GM19025 (cell line): ENCODE results near the gene ROMO1.
A peak's percentile ranks its signal among the peaks of the same experiment; 100 is the strongest.

Source experiments
- ATAC-seq: cut with Tn5 transposase; IDR thresholded peaks from one replicate; pipeline ENCODE4 v1.9.1; 2021; ENCODE audit warnings: mild to moderate bottlenecking, low read depth, moderate library complexity; ENCODE audit not compliant: unreplicated experiment

ROMO1 gene

DNA sequence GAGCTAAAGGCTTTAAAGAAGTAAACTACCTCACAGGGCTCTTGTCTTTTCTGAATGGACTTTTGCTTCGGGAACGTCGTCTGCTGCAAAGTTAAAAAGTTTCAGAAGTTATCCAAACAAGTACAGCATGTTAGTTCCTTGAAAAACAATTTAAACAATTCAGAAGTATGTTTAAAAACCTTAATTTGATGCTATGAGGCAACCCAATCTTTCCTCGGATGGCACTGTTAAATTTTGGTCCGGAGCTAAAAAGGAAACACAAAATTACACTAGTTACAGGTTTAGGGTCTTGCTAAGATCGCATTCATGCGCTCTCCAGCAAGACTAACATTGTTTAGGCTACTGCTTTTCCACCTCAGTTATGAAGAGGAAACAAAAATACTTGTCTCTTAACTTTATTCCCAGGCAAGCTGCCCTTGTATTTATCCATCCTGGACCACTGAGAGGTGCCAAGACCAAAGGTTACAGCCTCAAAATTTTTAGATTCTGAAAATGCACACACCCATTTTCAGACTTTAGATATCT is 30.1 kb downstream of the ROMO1 start:
- ATAC-seq: no peak

DNA sequence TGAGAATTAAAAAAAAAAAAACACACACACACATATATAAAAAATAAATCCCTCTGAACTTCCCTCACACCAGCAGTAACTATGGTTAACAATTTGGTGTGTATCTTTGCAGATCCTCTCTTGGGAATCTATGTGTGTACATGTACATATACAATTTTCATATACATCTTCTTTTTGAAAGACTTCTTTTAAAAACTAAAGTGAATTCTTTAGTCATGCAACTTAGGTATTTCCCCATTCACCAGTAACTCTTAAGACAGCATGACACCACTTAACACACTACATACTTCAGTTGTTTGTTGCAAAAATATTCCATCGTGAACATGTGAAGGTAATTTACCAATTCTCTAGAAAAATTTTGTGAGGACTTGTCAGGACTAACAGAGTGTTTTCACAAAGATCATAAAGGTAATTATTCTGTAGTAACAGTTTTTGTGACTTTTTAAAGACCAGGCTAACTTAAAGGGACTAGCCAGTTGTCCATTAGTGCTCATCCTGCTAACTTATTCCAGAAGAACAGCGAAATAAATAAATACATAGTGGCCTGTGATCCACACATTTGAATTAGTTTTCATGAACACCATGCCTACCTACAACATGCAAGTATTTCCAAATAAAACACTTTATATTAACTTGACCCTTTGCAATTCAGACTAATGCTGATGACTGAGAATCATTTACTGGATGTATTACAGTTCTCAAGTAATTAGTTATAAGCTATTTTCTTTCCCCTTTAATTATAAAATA is 30.8 kb downstream of the ROMO1 start:
- no peak for ATAC-seq

DNA sequence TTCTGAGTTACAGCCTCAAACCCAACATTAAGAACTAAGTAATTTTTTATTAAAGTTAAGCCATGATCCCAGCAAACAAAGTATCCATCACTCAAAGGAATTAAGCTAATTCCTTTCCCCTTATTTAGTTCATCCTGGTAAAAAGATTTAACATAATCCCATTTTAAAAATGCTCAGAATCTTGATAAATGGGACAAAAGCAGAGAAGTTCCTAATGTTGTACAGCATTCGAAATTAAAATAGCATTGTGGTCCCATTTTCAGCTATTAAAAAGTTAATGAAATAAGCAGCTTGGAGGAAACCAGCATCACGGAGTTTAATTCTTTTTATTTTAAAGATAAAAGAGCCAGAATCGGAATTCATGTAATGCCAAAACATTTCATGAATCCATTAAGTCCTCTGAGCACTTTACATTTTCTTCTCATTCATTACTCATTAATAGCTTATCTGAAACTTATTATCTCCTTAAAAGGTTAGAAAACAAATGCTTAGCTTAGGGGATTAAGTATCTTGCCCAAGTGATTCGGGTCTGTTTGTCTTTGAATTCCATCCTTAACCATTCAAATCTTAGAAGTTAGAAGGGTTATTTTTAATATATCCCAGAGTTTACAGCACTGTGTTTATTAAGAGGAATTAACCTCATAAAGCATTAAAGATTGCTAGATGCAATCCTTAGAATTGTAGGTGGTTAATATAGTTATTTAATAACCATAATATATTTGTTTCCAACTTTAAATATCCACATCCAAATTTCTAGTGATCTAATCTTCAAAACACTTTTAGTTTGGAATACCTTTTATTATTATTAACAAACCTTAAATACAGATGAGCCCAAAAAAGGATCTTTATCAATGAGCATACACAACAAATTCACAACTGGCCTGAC is 31.6 kb downstream of the ROMO1 start:
- no peak for ATAC-seq

DNA sequence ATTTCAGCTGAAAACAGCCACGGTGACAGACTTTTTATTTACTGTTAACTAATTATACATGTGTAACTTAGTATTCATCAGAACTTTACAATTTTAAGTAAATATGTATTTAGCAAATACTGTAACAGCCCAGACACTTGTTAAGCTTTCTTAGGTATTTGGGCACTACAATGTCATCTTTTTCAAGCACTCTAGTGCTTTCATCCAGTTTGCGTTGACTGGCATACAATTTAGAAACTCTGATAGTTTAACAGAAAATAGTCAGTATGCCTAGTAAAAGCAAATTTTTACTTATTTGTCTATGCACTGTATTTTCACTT is 32.2 kb downstream of the ROMO1 start:
- no peak for ATAC-seq

DNA sequence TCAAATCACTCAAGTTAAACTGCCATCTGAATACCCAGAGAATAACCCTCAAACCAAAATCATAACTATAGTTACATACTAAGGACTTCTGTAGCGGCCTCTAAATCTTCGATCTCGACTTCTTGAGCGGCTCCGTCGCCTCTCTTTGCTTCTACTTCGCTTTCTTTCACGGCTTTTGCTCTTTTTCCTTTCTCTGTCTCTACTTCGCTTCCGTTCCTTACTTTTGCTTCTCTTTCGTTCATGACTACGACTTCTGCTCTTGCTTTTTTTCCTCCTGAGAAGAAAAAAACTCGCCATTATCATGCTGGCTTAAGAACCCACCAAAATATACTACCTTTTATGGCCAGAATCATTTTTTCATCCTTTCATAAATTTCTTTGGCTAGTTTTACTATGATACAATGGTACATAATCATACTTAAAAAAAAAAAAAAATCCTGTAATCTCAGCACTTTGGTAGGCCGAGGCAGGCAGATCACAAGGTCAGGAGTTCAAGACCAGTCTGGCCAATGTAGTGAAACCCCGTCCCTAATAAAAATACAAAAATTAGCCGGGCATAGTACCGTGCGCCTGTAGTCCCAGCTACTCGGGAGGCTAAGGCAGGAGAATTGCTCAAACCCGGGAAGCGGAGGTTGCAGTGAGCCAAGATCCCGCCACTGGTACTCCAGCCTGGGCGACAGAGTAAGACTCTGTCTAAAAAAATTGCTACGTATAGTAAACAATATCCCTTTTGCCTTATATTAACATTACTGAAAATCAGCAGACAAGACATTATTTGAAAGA is 32.8 kb downstream of the ROMO1 start:
- no peak for ATAC-seq

DNA sequence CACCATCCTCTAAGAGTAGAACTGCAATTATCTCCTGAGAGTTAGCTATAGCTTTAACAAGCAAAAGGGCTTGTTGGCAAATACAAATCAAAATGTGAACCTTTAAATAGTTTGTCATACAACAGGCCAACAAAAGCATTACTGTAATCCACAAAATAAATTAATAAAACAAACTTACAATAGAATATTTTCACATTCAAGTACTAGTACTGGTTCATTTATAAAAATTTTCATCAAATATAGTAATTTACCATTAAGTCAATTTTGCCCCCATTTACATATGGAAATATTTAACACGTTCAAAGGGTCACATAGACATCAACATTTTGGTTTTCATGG is 33.4 kb downstream of the ROMO1 start:
- ATAC-seq: no peak

DNA sequence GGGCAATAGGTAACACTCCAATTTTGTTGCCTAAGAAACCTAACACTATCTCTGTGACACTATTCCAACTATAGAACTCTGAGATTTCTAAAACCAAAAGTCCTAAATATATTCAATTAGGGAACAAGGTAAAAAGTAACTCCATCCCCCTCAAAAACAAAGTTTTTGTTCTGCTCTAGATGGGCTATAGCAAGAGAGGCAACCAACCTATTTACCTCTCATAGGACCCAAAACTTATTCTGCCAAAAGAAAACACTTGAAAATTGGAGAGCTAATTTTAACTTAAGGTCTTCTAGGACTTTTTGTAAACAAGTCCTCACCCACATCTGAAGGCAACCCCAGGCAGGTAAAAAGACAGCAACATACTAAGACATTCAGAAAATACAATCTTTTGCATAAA is 35.2 kb downstream of the ROMO1 start:
- ATAC-seq: no peak

DNA sequence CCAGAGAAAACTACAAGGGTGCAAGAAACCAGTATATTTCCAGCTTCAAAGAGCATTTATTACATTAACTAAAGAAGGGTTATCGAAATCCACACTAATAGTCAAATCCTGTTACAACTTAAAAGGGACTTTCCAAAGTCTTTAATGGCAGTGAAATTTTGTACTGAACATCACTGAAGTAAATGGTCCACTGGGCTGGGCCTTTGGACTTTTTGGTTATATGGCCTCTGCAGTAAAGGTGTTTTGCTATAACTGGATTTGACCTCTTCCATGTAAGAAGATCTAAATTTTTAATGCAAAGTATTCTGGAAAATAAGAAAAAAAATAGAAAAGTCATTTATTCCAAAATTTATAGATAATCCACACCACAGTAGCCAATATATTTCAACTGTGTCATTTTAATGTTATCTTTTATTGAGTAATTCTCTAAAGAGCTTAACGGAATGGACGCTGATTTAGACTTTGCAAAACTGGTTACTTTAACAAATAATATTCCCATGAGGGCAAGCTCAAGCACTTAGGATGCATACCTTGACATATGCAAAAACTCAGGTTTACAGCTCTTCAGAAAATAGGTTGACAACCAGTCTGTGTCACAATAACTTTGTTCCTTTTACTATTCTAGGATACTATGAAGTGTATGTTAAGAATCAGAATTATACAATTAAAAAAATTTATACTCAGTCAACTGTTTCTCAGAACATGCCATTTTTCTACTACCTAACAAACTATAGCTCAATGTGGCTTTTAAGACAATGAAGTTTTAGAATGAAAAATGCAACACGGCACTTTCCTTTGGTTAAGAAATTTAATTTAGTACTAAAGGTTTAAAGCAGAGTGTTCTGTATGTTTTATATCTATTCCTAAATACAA is 35.8 kb downstream of the ROMO1 start:
- no peak for ATAC-seq

DNA sequence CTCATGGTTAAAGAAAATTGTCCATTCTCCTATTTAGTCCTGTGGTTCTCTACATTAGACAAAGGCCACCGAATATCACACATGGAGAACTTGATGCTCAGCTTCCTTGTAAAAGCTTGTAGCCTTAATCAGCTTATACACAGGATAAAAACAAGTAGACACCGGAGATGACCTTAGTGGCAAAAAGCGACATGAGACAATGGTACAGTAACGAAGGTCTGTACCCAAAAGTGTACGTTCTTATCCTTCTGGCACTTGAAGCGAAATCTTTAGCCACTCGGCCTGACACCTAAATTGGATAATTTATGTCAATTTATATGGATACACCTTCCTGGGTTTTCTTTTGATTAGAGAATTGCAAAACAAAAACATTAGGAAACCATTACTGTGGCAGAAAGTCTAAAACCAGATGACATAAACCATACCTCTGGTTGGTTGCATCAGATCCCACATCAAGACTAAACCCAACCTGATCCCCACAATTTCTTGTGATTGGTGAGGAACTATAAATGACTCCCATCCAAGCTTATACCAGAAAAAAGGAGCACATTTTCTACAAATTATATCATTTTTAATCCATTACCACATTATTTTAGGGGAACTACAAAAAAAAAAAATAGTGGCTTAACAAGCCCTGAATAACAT is 36.7 kb downstream of the ROMO1 start:
- ATAC-seq: no peak

DNA sequence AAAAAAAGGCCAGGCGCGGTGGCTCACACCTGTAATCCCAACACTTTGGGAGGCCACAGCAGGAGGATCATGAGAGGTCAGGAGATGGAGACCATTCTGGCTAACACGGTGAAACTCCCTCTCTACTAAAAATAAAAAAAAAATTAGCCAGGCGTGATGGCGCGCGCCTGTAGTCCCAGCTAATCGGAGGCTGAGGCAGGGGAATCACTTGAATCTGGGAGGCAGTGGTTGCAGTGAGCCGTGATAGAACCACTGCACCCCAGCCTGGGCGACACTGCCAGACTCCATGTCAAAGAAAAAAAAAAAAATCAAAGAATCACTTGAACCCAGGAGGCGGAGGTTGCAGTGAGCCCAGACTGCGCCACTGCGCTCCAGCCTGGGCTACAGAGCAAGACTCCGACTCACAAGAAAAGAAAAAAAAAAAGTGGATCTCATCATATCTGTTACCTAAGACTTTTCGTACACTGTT is 38.7 kb downstream of the ROMO1 start:
- ATAC-seq: no peak

DNA sequence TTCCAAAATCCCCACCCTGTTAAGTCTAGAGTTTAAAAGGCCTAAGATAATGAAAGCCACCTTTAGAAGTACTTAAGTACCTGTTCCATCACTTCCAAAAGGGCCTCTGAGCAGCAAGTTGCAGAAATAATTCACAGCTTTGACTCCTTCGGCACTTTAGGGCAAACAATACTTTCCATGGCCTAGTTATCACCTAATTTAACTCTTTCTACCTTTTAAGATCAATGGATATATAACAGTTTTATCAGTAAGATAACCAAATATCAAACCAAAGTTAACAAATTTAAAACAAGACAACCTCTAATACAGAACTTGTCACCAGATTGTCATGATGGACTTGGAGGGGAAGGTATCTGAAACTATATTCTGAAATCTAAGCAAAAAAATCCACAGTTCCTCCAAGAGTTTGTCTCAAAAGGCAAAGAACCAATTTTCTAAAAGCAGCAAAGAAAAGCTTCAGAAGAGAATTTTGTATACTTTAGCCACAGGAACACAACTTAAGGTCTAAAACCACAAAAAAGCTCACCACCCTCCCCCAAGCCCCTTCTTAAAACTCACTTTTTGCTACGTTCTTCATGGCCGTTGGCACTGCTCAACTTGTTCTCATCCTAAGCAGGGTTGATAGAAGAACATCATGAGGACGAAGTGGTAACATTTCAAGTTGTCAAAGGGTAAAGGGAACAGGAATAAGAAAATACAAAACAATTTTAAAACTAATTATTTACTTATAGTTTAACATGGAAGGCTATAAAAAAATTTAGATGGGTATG is 39.4 kb downstream of the ROMO1 start:
- no peak for ATAC-seq

DNA sequence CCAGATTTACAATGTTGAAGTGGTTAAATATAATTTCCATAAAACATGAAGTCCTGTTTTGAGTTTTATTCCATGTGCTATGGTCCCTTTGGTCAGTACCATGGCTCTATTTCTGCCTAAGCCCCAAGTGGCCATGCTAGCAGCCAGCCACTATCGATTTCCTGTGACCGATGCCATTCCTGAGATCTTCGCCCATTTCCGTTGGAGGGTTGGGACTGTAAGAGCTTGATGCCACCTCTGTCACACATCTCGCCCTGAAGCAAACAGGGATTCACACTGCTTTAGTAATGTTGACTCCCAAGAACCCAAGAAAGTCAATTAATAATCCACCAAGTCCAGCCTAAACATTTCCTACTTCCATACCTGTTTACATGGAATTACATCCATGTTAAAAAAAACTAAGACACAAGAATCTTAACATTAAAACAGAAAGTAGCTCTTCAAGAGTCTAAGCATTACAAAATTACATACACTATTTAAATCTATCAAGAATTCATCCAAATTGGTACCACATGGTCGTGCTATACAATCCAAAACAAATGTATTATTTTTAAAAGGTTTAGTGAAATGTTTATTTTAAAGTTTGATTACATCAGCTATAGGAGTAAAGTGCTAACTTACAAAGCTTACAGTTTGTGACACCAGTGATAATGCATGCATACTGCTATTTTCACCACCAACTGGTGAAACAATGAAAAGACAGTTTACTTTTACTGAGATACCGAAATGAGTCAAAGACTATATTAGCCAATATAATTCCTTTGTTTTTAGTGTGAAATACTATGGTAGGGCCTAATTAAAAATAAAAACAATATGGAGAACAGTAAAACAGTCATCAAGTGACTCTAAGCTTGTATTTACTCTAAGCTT is 40.3 kb downstream of the ROMO1 start:
- no peak for ATAC-seq

DNA sequence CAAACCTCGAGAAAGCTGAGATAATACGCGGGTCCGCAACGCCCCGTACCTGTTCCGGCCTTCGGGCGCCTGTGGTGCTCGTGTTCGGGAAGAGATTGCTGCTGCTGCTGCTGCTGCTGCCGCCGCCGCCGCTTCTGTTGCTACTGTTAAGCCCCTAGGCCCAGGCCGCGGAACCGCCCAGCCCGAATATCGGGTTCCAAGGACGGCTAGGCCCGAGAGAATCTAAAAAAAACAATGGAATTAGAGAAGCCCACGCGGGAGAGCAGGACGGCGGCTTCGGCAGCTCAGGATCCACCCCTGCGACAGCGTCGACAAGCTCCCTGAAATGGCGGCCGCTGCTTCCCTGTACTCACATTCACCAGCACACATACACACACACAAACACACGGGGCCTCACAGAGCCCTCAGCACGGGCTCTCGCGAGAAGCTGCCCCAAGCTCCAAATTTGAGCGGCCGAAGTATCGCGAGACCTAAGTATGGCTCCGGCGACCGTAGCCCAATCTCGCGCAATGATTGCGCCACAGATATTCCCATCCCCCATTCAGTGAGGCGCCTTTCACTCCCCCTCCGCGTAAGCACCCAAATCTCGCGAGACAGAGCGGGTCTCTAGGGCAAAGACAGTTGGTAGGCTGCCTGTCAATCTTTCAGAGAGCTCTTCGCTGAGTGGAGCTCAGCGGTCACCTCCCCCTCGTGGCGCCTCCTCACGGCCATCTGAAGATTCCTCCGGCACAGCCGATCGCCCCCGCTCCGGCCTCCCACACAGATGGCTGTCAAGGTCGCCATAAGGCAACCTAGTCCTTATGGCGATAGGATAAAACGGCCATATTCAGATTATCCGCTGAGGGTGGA is 42.9 kb downstream of the ROMO1 start, which contains the start of gene RBM39:
TSS of gene RBM39 (minus strand) at position 369 of the 849 bp plus-strand sequence. CDS start 1,386 bp downstream, outside the sequence.
- peak; percentile 83 for ATAC-seq

DNA sequence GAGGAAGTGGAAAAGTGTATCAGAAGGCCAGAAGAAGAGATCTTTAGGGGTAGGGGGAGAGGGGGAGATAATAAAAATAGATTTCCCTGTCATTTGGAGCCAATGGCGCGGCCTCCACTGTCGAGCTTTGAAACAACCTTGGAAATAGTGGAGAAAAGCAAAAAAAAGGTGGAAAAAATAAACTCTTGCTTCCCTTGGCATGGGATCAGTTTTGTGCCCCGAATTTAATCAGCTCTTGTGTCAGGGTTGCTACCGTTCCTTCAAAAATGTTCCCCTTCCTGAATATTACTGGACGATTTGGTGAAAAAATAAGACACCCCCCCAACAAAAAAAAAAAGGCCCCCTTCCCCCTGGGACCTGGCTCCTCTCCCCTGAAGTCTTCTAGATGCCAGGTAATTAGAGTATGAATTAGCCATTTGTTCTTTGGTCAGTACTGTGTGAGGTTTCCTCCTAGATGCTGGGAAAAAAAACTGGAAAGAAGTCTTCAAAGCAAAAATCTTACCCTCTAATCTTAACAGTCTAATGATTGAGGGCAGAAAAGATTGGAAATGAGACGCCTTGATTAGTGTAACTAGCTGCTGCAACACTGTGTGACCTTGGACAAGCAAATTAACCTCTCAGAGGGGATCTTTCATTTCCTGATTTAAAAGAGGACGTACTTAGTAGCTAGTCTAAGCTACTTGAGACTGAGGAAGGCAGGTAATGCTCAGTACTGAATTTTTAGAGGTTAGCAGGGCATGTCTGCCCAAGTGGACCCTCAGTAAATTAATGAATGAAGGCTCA is 43.7 kb downstream of the ROMO1 start:
- ATAC-seq: no peak

DNA sequence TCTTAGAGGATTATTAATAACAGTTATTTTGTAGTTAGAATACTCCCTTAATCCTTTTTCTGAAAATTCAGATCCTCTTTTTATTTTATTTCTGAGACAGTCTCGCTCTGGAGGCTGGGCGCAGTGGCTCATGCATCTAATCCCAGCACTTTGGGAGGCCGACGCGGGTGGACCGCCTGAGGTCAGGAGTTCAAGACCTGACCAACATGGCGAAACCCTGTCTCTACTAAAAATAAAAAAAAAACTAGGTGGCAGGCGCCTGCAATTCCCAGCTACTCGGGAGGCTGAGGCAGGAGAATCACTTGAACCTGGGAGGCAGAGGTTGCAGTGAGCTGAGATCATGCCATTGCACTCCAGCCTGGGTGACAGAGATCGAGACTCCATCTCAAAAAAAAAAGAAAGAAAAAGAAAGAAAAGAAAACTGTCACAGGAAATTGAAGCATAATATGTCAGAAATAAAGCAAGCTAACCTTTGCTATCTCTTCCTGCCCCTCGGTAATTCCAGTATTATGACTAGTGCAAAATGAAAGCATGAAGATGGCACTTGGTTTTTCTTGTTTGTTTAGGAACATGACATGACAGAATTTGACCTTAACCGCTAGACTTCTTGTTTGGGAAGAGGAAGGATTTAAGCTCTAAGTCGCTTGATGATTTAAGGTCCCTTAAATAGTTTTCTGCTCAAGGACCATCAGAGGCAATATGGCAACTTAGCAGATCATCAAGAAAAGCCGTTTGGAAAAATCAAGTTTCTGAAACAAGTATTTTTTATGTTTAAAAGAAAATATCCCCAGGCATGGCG is 44.7 kb downstream of the ROMO1 start:
- ATAC-seq: no peak
